ENCODE data around the gene CNOT6L. TPM values are rescaled to one million over a fixed set of nuclear protein-coding genes. Genes with fewer than 3 reads are reported as not detected.

Gene CNOT6L
- total RNA-seq, 4 donors from 2014 or later: 17.4 to 25.3 (median 21.7) TPM

DNA sequence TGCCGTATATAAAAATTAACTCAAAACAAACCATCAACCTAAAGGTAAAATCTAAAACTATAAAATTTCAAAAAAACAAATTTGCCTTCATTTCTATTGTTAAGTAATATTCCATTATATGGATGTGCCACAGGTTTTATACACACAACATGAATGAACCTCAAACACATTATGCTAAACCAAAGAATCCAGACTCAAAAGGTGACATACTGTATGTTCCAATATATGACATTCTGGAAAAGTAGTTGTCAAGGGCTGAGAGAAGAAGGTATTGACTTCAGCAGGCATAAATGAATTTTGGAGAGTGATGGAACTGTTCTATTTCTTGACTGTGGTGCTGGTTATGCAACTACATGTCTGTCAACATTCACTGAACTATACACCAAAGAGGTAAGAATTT is 56.6 kb downstream of the CNOT6L start:
- TF ChIP-seq, protein P1, sequence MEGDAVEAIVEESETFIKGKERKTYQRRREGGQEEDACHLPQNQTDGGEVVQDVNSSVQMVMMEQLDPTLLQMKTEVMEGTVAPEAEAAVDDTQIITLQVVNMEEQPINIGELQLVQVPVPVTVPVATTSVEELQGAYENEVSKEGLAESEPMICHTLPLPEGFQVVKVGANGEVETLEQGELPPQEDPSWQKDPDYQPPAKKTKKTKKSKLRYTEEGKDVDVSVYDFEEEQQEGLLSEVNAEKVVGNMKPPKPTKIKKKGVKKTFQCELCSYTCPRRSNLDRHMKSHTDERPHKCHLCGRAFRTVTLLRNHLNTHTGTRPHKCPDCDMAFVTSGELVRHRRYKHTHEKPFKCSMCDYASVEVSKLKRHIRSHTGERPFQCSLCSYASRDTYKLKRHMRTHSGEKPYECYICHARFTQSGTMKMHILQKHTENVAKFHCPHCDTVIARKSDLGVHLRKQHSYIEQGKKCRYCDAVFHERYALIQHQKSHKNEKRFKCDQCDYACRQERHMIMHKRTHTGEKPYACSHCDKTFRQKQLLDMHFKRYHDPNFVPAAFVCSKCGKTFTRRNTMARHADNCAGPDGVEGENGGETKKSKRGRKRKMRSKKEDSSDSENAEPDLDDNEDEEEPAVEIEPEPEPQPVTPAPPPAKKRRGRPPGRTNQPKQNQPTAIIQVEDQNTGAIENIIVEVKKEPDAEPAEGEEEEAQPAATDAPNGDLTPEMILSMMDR (IDR thresholded peaks at IDR 0.05): no peak
- TF ChIP-seq POLR2A (IDR thresholded peaks at IDR 0.05; ENCODE audit: low read depth) (no peak), POLR2AphosphoS5 (IDR thresholded peaks at IDR 0.05) (no peak), EP300 (IDR thresholded peaks at IDR 0.05) (no peak)
- Histone ChIP-seq H3K4me1 (no peaks in the 10 kb centered on the region), H3K4me3 (no peak overlapping the region), H3K27me3 (no peaks in the 10 kb centered on the region), H3K9me3 (peaks cover 5 to 15% (median 10%) of the 10 kb centered on the region in 4 donors), H3K36me3 (peaks cover 0 to 14% (median 4%) of the 10 kb centered on the region in 4 donors), H3K27ac (replicated peaks in 1 of 4) (no peak overlapping the region)
- no peak for DNase-seq (ENCODE audit: extremely low spot score)
- 100% methylated on average over 1 of the region's 1 CpG for WGBS
- intact Hi-C loops (cut with DNase I): no loop called here

GRCh38 chr4:77761595-77761994 is 57.6 kb downstream of the CNOT6L start:
- H3K27ac ChIP-seq (replicated peaks in 1 of 4): no peak overlapping the region
- TF ChIP-seq POLR2A (IDR thresholded peaks at IDR 0.05; ENCODE audit: low read depth) (no peak), EP300 (IDR thresholded peaks at IDR 0.05) (no peak), POLR2AphosphoS5 (IDR thresholded peaks at IDR 0.05) (no peak)
- TF ChIP-seq, protein P1 (IDR thresholded peaks at IDR 0.05): no peak
- H3K36me3 ChIP-seq: peaks cover under 1 to 17% (median 5%) of the 10 kb centered on the region in 4 donors
- no peaks in the 10 kb centered on the region for H3K4me1 ChIP-seq
- 97% methylated on average over 1 of the region's 1 CpG for WGBS
- H3K27me3 ChIP-seq: no peaks in the 10 kb centered on the region
- no peak overlapping the region for H3K4me3 ChIP-seq
- no peak for DNase-seq (ENCODE audit: extremely low spot score)
- intact Hi-C loops (cut with DNase I): no loop called here
- peaks cover 5 to 15% (median 10%) of the 10 kb centered on the region in 4 donors for H3K9me3 ChIP-seq

DNA sequence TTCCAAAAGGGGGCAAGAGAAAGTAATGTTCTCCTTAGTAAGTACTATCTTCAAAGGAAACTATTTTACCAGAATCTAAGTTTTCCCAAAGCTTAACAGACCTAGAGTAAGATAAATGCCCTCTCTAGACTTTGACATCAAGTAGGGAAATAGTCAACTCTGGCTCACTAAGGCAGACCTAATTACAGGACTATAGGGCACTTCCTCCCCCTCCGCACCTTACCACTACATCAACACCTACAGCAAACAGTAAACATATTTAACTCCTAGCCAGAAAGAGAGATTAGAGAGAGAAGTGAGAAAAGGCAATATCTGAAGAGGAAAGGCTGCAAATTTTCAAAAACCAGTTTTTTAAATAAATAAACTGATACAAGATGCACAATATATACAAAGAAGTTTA is 60.4 kb downstream of the CNOT6L start:
- intact Hi-C loops (cut with DNase I): no loop called here
- no peak for DNase-seq (ENCODE audit: extremely low spot score)
- WGBS: 96% methylated on average over 1 of the region's 1 CpG
- TF ChIP-seq POLR2A (IDR thresholded peaks at IDR 0.05; ENCODE audit: low read depth): no peak
- no peak for TF ChIP-seq EP300 (IDR thresholded peaks at IDR 0.05)
- TF ChIP-seq POLR2AphosphoS5 (IDR thresholded peaks at IDR 0.05): no peak
- TF ChIP-seq, protein P1 (IDR thresholded peaks at IDR 0.05): no peak
- Histone ChIP-seq H3K36me3 (peaks cover 5 to 34% (median 13%) of the 10 kb centered on the region in 4 donors), H3K4me3 (no peak overlapping the region), H3K4me1 (no peaks in the 10 kb centered on the region), H3K27ac (replicated peaks in 1 of 4) (no peak overlapping the region), H3K9me3 (peaks cover 5 to 15% (median 10%) of the 10 kb centered on the region in 4 donors), H3K27me3 (no peaks in the 10 kb centered on the region)

DNA sequence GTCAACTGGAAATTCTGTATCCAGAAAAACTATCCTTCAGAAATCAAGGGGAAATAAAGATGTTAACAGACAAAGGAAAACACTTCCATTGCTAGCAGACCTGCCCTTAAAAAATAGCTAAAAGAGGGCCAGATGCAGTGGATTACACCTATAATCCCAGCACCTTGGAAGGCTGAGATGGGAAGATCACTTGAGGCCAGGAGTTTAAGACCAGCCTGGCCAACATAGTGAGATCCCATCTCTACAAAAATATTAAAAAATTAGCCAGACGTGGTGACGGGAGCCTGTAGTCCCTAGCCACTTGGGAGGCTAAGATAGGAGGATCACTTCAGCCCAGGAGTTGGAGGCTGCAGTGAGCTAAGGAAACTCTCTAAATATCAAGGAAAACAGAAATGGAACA is 67.4 kb downstream of the CNOT6L start:
- H3K4me1 ChIP-seq: no peaks in the 10 kb centered on the region
- no peak for DNase-seq (ENCODE audit: extremely low spot score)
- H3K27me3 ChIP-seq: no peaks in the 10 kb centered on the region
- H3K27ac ChIP-seq (replicated peaks in 1 of 4): no peak overlapping the region
- TF ChIP-seq POLR2A (IDR thresholded peaks at IDR 0.05; ENCODE audit: low read depth): no peak
- no peak for TF ChIP-seq POLR2AphosphoS5 (IDR thresholded peaks at IDR 0.05)
- no peak for TF ChIP-seq EP300 (IDR thresholded peaks at IDR 0.05)
- peaks cover 0 to 8% (median 2%) of the 10 kb centered on the region in 4 donors for H3K9me3 ChIP-seq
- 94% methylated on average over 2 of the region's 2 CpGs for WGBS
- no peak overlapping the region for H3K4me3 ChIP-seq
- intact Hi-C loops (cut with DNase I): no loop called here
- H3K36me3 ChIP-seq: peaks cover 5 to 32% (median 14%) of the 10 kb centered on the region in 4 donors

GRCh38 chr4:77745792-77746191 is 73.4 kb downstream of the CNOT6L start:
- intact Hi-C loops (cut with DNase I): no loop called here
- 93% methylated on average over 2 of the region's 2 CpGs for WGBS
- no peaks in the 10 kb centered on the region for H3K27me3 ChIP-seq
- no peaks in the 10 kb centered on the region for H3K9me3 ChIP-seq
- H3K4me3 ChIP-seq: no peak overlapping the region
- no peak overlapping the region for H3K27ac ChIP-seq (replicated peaks in 1 of 4)
- no peaks in the 10 kb centered on the region for H3K4me1 ChIP-seq
- peaks cover 0 to 24% (median 14%) of the 10 kb centered on the region in 4 donors for H3K36me3 ChIP-seq
- DNase-seq (ENCODE audit: extremely low spot score): no peak
- TF ChIP-seq POLR2AphosphoS5 (IDR thresholded peaks at IDR 0.05) (no peak), EP300 (IDR thresholded peaks at IDR 0.05) (no peak), POLR2A (IDR thresholded peaks at IDR 0.05; ENCODE audit: low read depth) (no peak)
- TF ChIP-seq, protein P1 (IDR thresholded peaks at IDR 0.05): no peak

Measured in esophagus muscularis mucosa (tissue), 4 donors.